Caco-2 (cell line): ENCODE measurements around the gene ERGIC3. TPM values are rescaled to one million over a fixed set of nuclear protein-coding genes. Genes with fewer than 3 reads are reported as not detected.

Source experiments
- BruUV-seq: library from RNA; stranded (reverse); fragments of 400-500 nt; replicated peaks from 2 replicates; lab custom pipeline; 2021; lab: Mats Ljungman, UMichigan
- CTCF ChIA-PET: fragments of 300-600 bp; sonication (Branson Sonifier 250); formaldehyde crosslinking; loops from one replicate; lab custom pipeline; 2022; ENCODE audit warnings: antibody characterized with exemption; lab: Charles Lee
- POLR2A ChIA-PET: fragments of 300-600 bp; sonication (Branson Sonifier 250); formaldehyde crosslinking; loops from one replicate; lab custom pipeline; 2022; ENCODE audit warnings: antibody characterized with exemption; lab: Charles Lee
- DNase-seq, 2 experiments: peaks; one replicate each; pipeline versions ENCODE4 v3.0.0 to v3.0.0-alpha.2; 2020 to 2022
- H3K27me3 ChIP-seq: replicated peaks from 2 replicates; pipeline ENCODE4 v1.6.0; 2011; ENCODE audit warnings: low read length; ENCODE audit not compliant: control insufficient read depth, insufficient read depth
- H3K36me3 ChIP-seq: 2 replicates; pipeline ENCODE4 v1.5.1; 2011; ENCODE audit warnings: low read length; ENCODE audit not compliant: control insufficient read depth, insufficient read depth
- H3K4me1 ChIP-seq: fragments of 250-450 bp; sonication (Bioruptor Pico); 2 replicates; pipeline ENCODE4 v1.5.1; 2020; ENCODE audit warnings: mild to moderate bottlenecking
- H3K4me3 ChIP-seq: 2 replicates; pipeline ENCODE4 v1.5.1; 2011; ENCODE audit warnings: low read depth, mild to moderate bottlenecking, control low read depth, low read length
- H3K9me3 ChIP-seq: fragments of 250-450 bp; sonication (Bioruptor Pico); 2 replicates; pipeline ENCODE4 v1.5.1; 2020; ENCODE audit warnings: mild to moderate bottlenecking, moderate library complexity
- H3K27ac Mint-ChIP-seq: one replicate; pipeline ENCODE4 v1.8.0; 2022; ENCODE audit warnings: mixed read lengths; ENCODE audit not compliant: unreplicated experiment
- H3K27me3 Mint-ChIP-seq: one replicate; pipeline ENCODE4 v1.8.0; 2022; ENCODE audit warnings: mixed read lengths; ENCODE audit not compliant: insufficient read depth, unreplicated experiment
- H3K36me3 Mint-ChIP-seq: one replicate; pipeline ENCODE4 v1.8.0; 2022; ENCODE audit warnings: mild to moderate bottlenecking, mixed read lengths; ENCODE audit not compliant: insufficient read depth, unreplicated experiment
- H3K4me1 Mint-ChIP-seq: one replicate; pipeline ENCODE4 v1.8.0; 2022; ENCODE audit warnings: low read depth, mixed read lengths; ENCODE audit not compliant: unreplicated experiment
- H3K4me3 Mint-ChIP-seq: one replicate; pipeline ENCODE4 v1.8.0; 2022; ENCODE audit warnings: mild to moderate bottlenecking, moderate library complexity, mixed read lengths; ENCODE audit not compliant: unreplicated experiment
- H3K9me3 Mint-ChIP-seq: one replicate; pipeline ENCODE4 v1.8.0; 2022; ENCODE audit warnings: mixed read lengths; ENCODE audit not compliant: unreplicated experiment
- intact Hi-C: fragments of 100-400 bp; cut with micrococcal nuclease; formaldehyde crosslinking; loops from one replicate; pipeline ENCODE4 v1.10.0; 2022; ENCODE audit not compliant: unreplicated experiment
- total RNA-seq: library from RNA; stranded (reverse); gene quantifications from 2 replicates; pipeline ENCODE4 v1.2.3, GENCODE V29; 2022
- TF ChIP-seq, protein P1 (sequence below), 2 experiments: fragments of 200-600 bp in 1 of 2; IDR thresholded peaks; 1 replicate in 1 of 2; 2 replicates in 1 of 2; pipeline versions ENCODE4 v1.5.1 to v1.8.0; 2011 to 2022; ENCODE audit warnings: antibody characterized with exemption in 1 of 2, control low read depth in 1 of 2, inconsistent platforms in 1 of 2, low read depth in 1 of 2, low read length in 1 of 2, mild to moderate bottlenecking in 1 of 2, moderate library complexity in 1 of 2; ENCODE audit not compliant: insufficient read depth in 1 of 2, severe bottlenecking in 1 of 2, unreplicated experiment in 1 of 2

ERGIC3 gene
- total RNA-seq, 1 experiment from 2014 or later = 728 TPM

DNA sequence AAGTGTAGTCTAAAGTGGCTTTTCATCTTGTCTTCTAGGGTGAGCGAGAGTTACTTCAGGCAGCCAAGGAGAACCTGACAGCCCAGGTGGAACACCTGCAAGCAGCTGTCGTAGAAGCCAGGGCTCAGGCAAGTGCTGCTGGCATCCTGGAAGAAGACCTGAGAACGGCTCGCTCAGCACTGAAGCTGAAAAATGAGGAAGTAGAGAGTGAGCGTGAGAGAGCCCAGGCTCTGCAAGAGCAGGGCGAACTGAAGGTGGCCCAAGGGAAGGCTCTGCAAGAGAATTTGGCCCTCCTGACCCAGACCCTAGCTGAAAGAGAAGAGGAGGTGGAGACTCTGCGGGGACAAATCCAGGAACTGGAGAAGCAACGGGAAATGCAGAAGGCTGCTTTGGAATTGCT lies 39.5 kb upstream of the ERGIC3 start:
- no peaks in the 10 kb centered on the region for H3K9me3 Mint-ChIP-seq
- TF ChIP-seq, protein P1, sequence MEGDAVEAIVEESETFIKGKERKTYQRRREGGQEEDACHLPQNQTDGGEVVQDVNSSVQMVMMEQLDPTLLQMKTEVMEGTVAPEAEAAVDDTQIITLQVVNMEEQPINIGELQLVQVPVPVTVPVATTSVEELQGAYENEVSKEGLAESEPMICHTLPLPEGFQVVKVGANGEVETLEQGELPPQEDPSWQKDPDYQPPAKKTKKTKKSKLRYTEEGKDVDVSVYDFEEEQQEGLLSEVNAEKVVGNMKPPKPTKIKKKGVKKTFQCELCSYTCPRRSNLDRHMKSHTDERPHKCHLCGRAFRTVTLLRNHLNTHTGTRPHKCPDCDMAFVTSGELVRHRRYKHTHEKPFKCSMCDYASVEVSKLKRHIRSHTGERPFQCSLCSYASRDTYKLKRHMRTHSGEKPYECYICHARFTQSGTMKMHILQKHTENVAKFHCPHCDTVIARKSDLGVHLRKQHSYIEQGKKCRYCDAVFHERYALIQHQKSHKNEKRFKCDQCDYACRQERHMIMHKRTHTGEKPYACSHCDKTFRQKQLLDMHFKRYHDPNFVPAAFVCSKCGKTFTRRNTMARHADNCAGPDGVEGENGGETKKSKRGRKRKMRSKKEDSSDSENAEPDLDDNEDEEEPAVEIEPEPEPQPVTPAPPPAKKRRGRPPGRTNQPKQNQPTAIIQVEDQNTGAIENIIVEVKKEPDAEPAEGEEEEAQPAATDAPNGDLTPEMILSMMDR (IDR thresholded peaks at IDR 0.05; ENCODE audit: insufficient read depth in 1 of 2, low read depth in 1 of 2, low read length in 1 of 2, severe bottlenecking in 1 of 2, unreplicated experiment in 1 of 2) = no peak

DNA sequence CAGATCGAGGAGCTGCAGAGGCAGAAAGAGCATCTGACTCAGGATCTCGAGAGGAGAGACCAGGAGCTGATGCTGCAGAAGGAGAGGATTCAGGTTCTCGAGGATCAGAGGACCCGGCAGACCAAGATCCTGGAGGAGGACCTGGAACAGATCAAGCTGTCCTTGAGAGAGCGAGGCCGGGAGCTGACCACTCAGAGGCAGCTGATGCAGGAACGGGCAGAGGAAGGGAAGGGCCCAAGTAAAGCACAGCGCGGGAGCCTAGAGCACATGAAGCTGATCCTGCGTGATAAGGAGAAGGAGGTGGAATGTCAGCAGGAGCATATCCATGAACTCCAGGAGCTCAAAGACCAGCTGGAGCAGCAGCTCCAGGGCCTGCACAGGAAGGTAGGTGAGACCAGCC lies 38.6 kb upstream of the ERGIC3 start:
- H3K27me3 ChIP-seq = no peaks in the 10 kb centered on the region
- Mint-ChIP-seq H3K4me3 (no peak overlapping the region), H3K9me3 (no peaks in the 10 kb centered on the region), H3K36me3 (peaks cover 62% of the 10 kb centered on the region), H3K27me3 (no peaks in the 10 kb centered on the region), H3K27ac (no peak overlapping the region), H3K4me1 (peaks cover 8% of the 10 kb centered on the region)
- no TSS peak for BruUV-seq
- ChIA-PET POLR2A (interaction anchor here (0.6 kb wide), 1 partner anchor 1139 kb away, joined by 6 read pairs; no protein-coding TSS in a partner anchor), CTCF (interaction anchor here (0.8 to 0.9 kb wide), 2 partner anchors 36 to 116 kb away, joined by 3 read pairs; no protein-coding TSS in a partner anchor)
- H3K4me1 ChIP-seq = no peaks in the 10 kb centered on the region
- no peak for DNase-seq
- peaks cover 30% of the 10 kb centered on the region for H3K36me3 ChIP-seq
- no peaks in the 10 kb centered on the region for H3K9me3 ChIP-seq
- H3K4me3 ChIP-seq = no peak overlapping the region
- intact Hi-C loops = no loop called here
- TF ChIP-seq, protein P1 (IDR thresholded peaks at IDR 0.05; ENCODE audit: insufficient read depth in 1 of 2, low read depth in 1 of 2, low read length in 1 of 2, severe bottlenecking in 1 of 2, unreplicated experiment in 1 of 2) = no peak

More for the DNA sequence above, 39.5 kb upstream of the ERGIC3 start:
- no peak overlapping the region for H3K4me3 ChIP-seq
- H3K36me3 Mint-ChIP-seq = peaks cover 62% of the 10 kb centered on the region
- intact Hi-C loops = no loop called here
- peaks cover 8% of the 10 kb centered on the region for H3K4me1 Mint-ChIP-seq
- H3K4me1 ChIP-seq = no peaks in the 10 kb centered on the region
- no peaks in the 10 kb centered on the region for H3K27me3 ChIP-seq
- ChIA-PET CTCF (no interaction called here), POLR2A (no interaction called here)
- no peak overlapping the region for H3K27ac Mint-ChIP-seq
- no peaks in the 10 kb centered on the region for H3K27me3 Mint-ChIP-seq
- peaks cover 28% of the 10 kb centered on the region for H3K36me3 ChIP-seq
- H3K4me3 Mint-ChIP-seq = no peak overlapping the region
- DNase-seq = no peak
- BruUV-seq = no TSS peak
- no peaks in the 10 kb centered on the region for H3K9me3 ChIP-seq

DNA sequence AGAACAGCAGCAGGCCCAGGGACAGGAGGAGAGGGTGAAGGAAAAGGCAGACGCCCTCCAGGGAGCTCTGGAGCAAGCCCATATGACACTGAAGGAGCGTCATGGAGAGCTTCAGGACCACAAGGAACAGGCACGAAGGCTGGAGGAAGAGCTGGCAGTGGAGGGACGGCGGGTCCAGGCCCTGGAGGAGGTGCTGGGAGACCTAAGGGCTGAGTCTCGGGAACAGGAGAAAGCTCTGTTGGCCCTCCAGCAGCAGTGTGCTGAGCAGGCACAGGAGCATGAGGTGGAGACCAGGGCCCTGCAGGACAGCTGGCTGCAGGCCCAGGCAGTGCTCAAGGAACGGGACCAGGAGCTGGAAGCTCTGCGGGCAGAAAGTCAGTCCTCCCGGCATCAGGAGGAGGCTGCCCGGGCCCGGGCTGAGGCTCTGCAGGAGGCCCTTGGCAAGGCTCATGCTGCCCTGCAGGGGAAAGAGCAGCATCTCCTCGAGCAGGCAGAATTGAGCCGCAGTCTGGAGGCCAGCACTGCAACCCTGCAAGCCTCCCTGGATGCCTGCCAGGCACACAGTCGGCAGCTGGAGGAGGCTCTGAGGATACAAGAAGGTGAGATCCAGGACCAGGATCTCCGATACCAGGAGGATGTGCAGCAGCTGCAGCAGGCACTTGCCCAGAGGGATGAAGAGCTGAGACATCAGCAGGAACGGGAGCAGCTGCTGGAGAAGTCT lies 37.9 kb upstream of the ERGIC3 start:
- no peaks in the 10 kb centered on the region for H3K27me3 ChIP-seq
- no TSS peak for BruUV-seq
- ChIA-PET POLR2A (interaction anchor here (0.5 to 0.6 kb wide), 2 partner anchors 13 to 1140 kb away, joined by 6 read pairs; no protein-coding TSS in a partner anchor), CTCF (interaction anchor here (0.6 to 0.9 kb wide), 3 partner anchors 36 to 115 kb away, joined by 3 to 5 read pairs (median 3); no protein-coding TSS in a partner anchor)
- Mint-ChIP-seq H3K9me3 (no peaks in the 10 kb centered on the region), H3K4me3 (no peak overlapping the region), H3K27ac (no peak overlapping the region), H3K4me1 (peaks cover 8% of the 10 kb centered on the region), H3K36me3 (peaks cover 67% of the 10 kb centered on the region), H3K27me3 (no peaks in the 10 kb centered on the region)
- TF ChIP-seq, protein P1 (IDR thresholded peaks at IDR 0.05; ENCODE audit: insufficient read depth in 1 of 2, low read depth in 1 of 2, low read length in 1 of 2, severe bottlenecking in 1 of 2, unreplicated experiment in 1 of 2) = no peak
- H3K9me3 ChIP-seq = no peaks in the 10 kb centered on the region
- no peak overlapping the region for H3K4me3 ChIP-seq
- H3K4me1 ChIP-seq = no peaks in the 10 kb centered on the region
- peaks cover 31% of the 10 kb centered on the region for H3K36me3 ChIP-seq
- no peak for DNase-seq
- intact Hi-C loops = no loop called here
